ENCODE results near the gene METTL8.
"Not testable (repeated sequence)": the region's sequence is repeated elsewhere in the genome, so short reads cannot be mapped to it uniquely, and the experiment has no call there.

Gene METTL8

DNA sequence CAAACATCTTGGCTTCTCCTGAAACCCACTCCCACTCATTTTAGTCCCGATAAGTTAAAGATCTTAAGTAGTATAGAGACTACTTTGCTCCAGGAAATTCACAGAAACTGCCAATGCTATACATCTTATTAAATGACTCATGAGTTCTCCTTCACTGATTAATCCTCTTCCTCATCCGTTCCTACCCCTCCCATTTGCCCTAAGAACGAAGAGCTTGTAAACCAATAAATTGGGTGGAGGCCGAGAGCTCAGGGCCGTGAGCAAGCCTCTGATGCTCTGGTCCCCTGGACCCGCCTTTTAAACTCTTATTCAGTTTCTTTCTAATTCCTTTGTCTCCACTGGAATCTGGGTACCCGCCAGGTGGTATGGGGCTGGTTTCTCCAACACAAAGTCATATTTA, 68.6 kb downstream of the METTL8 start:
- no peak for DNase-seq
- TF ChIP-seq CTCF (IDR thresholded peaks at IDR 0.05; ENCODE audit: low read depth, low read length) = no peak

GRCh38 chr2:171362396-171362795, 71.4 kb downstream of the METTL8 start:
- peaks cover 2% of the 10 kb centered on the region; the same call in 1 of the 2 replicates for H3K36me3 ChIP-seq
- no peak overlapping the region for H3K27ac ChIP-seq
- no peak overlapping the region for H3K4me3 ChIP-seq (ENCODE audit: low read depth, low read length)
- peaks cover 4% of the 10 kb centered on the region for H3K9me3 ChIP-seq (ENCODE audit: severe bottlenecking)
- DNase-seq = no peak
- TF ChIP-seq CTCF (IDR thresholded peaks at IDR 0.05; ENCODE audit: low read depth, low read length) = no peak
- H3K27me3 ChIP-seq (ENCODE audit: insufficient read depth, low read depth, severe bottlenecking) = no peaks in the 10 kb centered on the region

More for the DNA sequence above, 68.6 kb downstream of the METTL8 start:
- Histone ChIP-seq H3K36me3 (no peaks in the 10 kb centered on the region), H3K4me3 (ENCODE audit: low read depth, low read length) (no peak overlapping the region), H3K27ac (no peak overlapping the region), H3K9me3 (ENCODE audit: severe bottlenecking) (no peaks in the 10 kb centered on the region), H3K27me3 (ENCODE audit: insufficient read depth, low read depth, severe bottlenecking) (no peaks in the 10 kb centered on the region)

- DNase-seq = no peak
- Histone ChIP-seq H3K9me3 (ENCODE audit: severe bottlenecking) (peaks cover 4% of the 10 kb centered on the region), H3K27me3 (ENCODE audit: insufficient read depth, low read depth, severe bottlenecking) (no peaks in the 10 kb centered on the region), H3K36me3 (peaks cover 2% of the 10 kb centered on the region; the same call in 1 of the 2 replicates), H3K27ac (no peak overlapping the region), H3K4me3 (ENCODE audit: low read depth, low read length) (no peak overlapping the region)
- TF ChIP-seq CTCF (IDR thresholded peaks at IDR 0.05; ENCODE audit: low read depth, low read length) = no peak
Measured at GRCh38 chr2:171360905-171361304, 72.9 kb downstream of the METTL8 start.

DNA sequence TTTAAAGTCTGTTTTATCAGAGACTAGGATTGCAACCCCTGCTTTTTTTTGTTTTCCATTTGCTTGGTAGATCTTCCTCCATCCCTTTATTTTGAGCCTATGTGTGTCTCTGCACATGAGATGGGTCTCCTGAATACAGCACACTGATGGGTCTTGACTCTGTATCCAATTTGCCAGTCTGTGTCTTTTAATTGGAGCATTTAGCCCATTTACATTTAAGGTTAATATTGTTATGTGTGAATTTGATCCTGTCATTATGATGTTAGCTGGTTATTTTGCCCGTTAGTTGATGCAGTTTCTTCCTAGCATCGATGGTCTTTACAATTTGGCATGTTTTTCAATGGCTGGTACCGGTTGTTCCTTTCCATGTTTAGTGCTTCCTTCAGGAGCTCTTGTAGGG, 80.0 kb downstream of the METTL8 start:
- DNase-seq; H3K9me3 ChIP-seq (ENCODE audit: severe bottlenecking); H3K36me3 ChIP-seq; H3K4me3 ChIP-seq (ENCODE audit: low read depth, low read length); H3K27ac ChIP-seq; H3K27me3 ChIP-seq (ENCODE audit: insufficient read depth, low read depth, severe bottlenecking): not testable (repeated sequence)

- DNase-seq = no peak
- H3K36me3 ChIP-seq = no peaks in the 10 kb centered on the region
- H3K9me3 ChIP-seq (ENCODE audit: severe bottlenecking) = no peaks in the 10 kb centered on the region
- no peak for TF ChIP-seq CTCF (IDR thresholded peaks at IDR 0.05; ENCODE audit: low read depth, low read length)
- H3K27me3 ChIP-seq (ENCODE audit: insufficient read depth, low read depth, severe bottlenecking) = no peaks in the 10 kb centered on the region
- H3K4me3 ChIP-seq (ENCODE audit: low read depth, low read length) = no peak overlapping the region
- H3K27ac ChIP-seq = no peak overlapping the region
Measured at GRCh38 chr2:171348056-171348455, 85.7 kb downstream of the METTL8 start.

DNA sequence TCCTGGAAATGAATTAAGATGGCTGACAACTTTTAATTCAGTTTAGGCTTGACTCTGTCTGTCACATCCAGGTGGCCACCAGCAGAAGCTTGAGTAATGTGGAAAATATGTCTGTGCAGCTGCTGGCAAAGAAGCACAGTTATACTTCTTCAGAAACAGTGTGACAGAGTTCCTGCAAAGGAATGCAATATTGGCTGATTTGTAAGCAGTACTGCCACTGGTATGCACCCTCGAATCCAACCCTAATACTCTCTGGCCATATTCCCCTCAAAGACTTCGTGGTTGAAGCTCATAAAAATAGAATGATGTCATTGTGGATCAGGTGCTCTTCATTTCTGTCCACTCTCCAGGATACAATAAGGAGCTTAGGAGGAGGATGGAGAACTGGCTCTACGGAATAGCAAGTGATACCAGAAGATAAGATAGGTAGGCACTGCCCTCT, 86.2 kb downstream of the METTL8 start:
- no peaks in the 10 kb centered on the region for H3K36me3 ChIP-seq
- no peak for DNase-seq

More for the DNA sequence above, 86.2 kb downstream of the METTL8 start:
- Histone ChIP-seq H3K27ac (no peak overlapping the region), H3K4me3 (ENCODE audit: low read depth, low read length) (no peak overlapping the region), H3K27me3 (ENCODE audit: insufficient read depth, low read depth, severe bottlenecking) (no peaks in the 10 kb centered on the region), H3K9me3 (ENCODE audit: severe bottlenecking) (no peaks in the 10 kb centered on the region)
- TF ChIP-seq CTCF (IDR thresholded peaks at IDR 0.05; ENCODE audit: low read depth, low read length) = no peak

Data from WERI-Rb-1 (cell line).